Keratinocyte (primary cell): ENCODE measurements around the gene OVOL2. TPM values are rescaled to one million over a fixed set of nuclear protein-coding genes. Genes with fewer than 3 reads are reported as not detected.

ENCODE experiments used
- DNase-seq: peaks from one replicate; pipeline ENCODE4 v3.0.0-alpha.2; 2011; ENCODE audit warnings: low read depth, missing footprints, low spot score
- FAIRE-seq: peaks from 2 replicates; lab custom pipeline; 2011; peaks lifted over from hg19 to GRCh38; lab: Jason Lieb, UNC
- H2AFZ ChIP-seq: 2 replicates; pipeline ENCODE4 v1.6.0; 2012; ENCODE audit warnings: low read length, control low read depth, inconsistent platforms; ENCODE audit not compliant: control insufficient read depth
- H3K27ac ChIP-seq: 2 replicates; pipeline ENCODE4 v1.5.1; 2011; ENCODE audit warnings: low read length; ENCODE audit not compliant: control insufficient read depth, insufficient read depth
- H3K27me3 ChIP-seq: 3 replicates; pipeline ENCODE4 v1.6.0; 2011; ENCODE audit warnings: low read length; ENCODE audit not compliant: control insufficient read depth, insufficient read depth; ENCODE audit errors: extremely low read depth
- H3K36me3 ChIP-seq, 2 experiments: 2 replicates in 1 of 2; 3 replicates in 1 of 2; pipeline ENCODE4 v1.5.1; 2011; ENCODE audit warnings: low read length in 2 of 2, mild to moderate bottlenecking in 1 of 2; ENCODE audit not compliant: control insufficient read depth in 2 of 2, insufficient read depth in 2 of 2; ENCODE audit errors: extremely low read depth in 1 of 2
- H3K4me1 ChIP-seq: 3 replicates; pipeline ENCODE4 v1.5.1; 2011; ENCODE audit warnings: low read length; ENCODE audit not compliant: control insufficient read depth, insufficient read depth; ENCODE audit errors: extremely low read depth
- H3K4me2 ChIP-seq: 3 replicates; pipeline ENCODE4 v1.6.0; 2011; ENCODE audit warnings: low read depth, low read length; ENCODE audit not compliant: control insufficient read depth, insufficient read depth; ENCODE audit errors: extremely low read depth
- H3K4me3 ChIP-seq, 3 experiments: fragments of 200-600 bp in 1 of 3; sonication (generic) in 1 of 3; 2 replicates in 2 of 3; 3 replicates in 1 of 3; pipeline ENCODE4 v1.5.1; 2011 to 2016; ENCODE audit warnings: low read length in 3 of 3, mild to moderate bottlenecking in 3 of 3, control low read depth in 2 of 3, inconsistent platforms in 1 of 3, low read depth in 1 of 3, mixed read lengths in 1 of 3, mixed run types in 1 of 3, moderate library complexity in 1 of 3; ENCODE audit not compliant: control insufficient read depth in 2 of 3, insufficient read depth in 2 of 3; ENCODE audit errors: extremely low read depth in 1 of 3
- H3K79me2 ChIP-seq: 2 replicates; pipeline ENCODE4 v1.6.0; 2012; ENCODE audit warnings: low read length; ENCODE audit not compliant: control insufficient read depth, insufficient read depth
- H3K9ac ChIP-seq: 3 replicates; pipeline ENCODE4 v1.6.0; 2011; ENCODE audit warnings: low read length; ENCODE audit not compliant: control insufficient read depth, insufficient read depth; ENCODE audit errors: extremely low read depth
- H3K9me1 ChIP-seq: 3 replicates; pipeline ENCODE4 v1.6.0; 2011; ENCODE audit warnings: low read length; ENCODE audit not compliant: control insufficient read depth, insufficient read depth; ENCODE audit errors: extremely low read depth
- H3K9me3 ChIP-seq: 2 replicates; pipeline ENCODE4 v1.5.1; 2012; ENCODE audit warnings: low read depth, low read length; ENCODE audit not compliant: control insufficient read depth
- H4K20me1 ChIP-seq: 3 replicates; pipeline ENCODE4 v1.6.0; 2011; ENCODE audit warnings: low read length; ENCODE audit not compliant: control insufficient read depth, insufficient read depth; ENCODE audit errors: extremely low read depth
- EZH2 ChIP-seq: IDR thresholded peaks from one replicate; pipeline ENCODE4 v1.6.1; 2012; ENCODE audit warnings: inconsistent platforms, mild to moderate bottlenecking, low read length, moderate library complexity
- dilution Hi-C: fragments of 300-500 bp; cut with MboI; formaldehyde crosslinking; loops from one replicate; pipeline ENCODE4 v1.7.0; 2020; ENCODE audit warnings: low sequenced_read_pairs; ENCODE audit not compliant: extremely low pct_ligation_motif_present
- polyA plus RNA-seq, 5 experiments: library from polyadenylated mRNA; depleted of rRNA in 3 of 5; stranded (reverse) in 3 of 5; stranded (forward) in 1 of 5; unstranded in 1 of 5; fragments of >200 nt; gene quantifications; 1 replicate in 1 of 5; 2 replicates in 3 of 5; 3 replicates in 1 of 5; pipeline versions ENCODE4 v1.2.1 to v1.2.3, GENCODE V29; 2011 to 2012; ENCODE audit warnings: missing spikeins in 2 of 5, low read depth in 1 of 5, low replicate concordance in 1 of 5
- TF ChIP-seq, protein P1 (sequence below), 3 experiments: IDR thresholded peaks in 1 of 3; conservative IDR thresholded peaks in 1 of 3; optimal IDR thresholded peaks in 1 of 3; 2 replicates in 2 of 3; 3 replicates in 1 of 3; pipeline versions ENCODE3 to v1.5.1; 2011; ENCODE audit warnings: low read length in 3 of 3, mild to moderate bottlenecking in 3 of 3, moderate library complexity in 2 of 3, control low read depth in 1 of 3, inconsistent platforms in 1 of 3; ENCODE audit not compliant: insufficient read depth in 2 of 3; ENCODE audit errors: extremely low read depth in 1 of 3

OVOL2 gene
- polyA plus RNA-seq, 1 donor (not counting 4 experiments of a cell fraction or from before 2014, with no cell fraction given), result 4.3 TPM

GRCh38 chr20:18011951-18012645 lies 45.6 kb downstream of the OVOL2 start:
- FAIRE-seq (no peak), DNase-seq (no peak)
- dilution Hi-C loops, result no loop called here
- TF ChIP-seq, protein P1, sequence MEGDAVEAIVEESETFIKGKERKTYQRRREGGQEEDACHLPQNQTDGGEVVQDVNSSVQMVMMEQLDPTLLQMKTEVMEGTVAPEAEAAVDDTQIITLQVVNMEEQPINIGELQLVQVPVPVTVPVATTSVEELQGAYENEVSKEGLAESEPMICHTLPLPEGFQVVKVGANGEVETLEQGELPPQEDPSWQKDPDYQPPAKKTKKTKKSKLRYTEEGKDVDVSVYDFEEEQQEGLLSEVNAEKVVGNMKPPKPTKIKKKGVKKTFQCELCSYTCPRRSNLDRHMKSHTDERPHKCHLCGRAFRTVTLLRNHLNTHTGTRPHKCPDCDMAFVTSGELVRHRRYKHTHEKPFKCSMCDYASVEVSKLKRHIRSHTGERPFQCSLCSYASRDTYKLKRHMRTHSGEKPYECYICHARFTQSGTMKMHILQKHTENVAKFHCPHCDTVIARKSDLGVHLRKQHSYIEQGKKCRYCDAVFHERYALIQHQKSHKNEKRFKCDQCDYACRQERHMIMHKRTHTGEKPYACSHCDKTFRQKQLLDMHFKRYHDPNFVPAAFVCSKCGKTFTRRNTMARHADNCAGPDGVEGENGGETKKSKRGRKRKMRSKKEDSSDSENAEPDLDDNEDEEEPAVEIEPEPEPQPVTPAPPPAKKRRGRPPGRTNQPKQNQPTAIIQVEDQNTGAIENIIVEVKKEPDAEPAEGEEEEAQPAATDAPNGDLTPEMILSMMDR (optimal IDR thresholded peaks at IDR 0.05 in 1 of 3, IDR thresholded peaks at IDR 0.05 in 1 of 3, conservative IDR thresholded peaks at IDR 0.05 in 1 of 3; ENCODE audit: extremely low read depth in 1 of 3, insufficient read depth in 2 of 3, low read length in 3 of 3), result no peak
- no peak for TF ChIP-seq EZH2
- Histone ChIP-seq H3K4me3 (no peak overlapping the region), H3K4me2 (no peak overlapping the region), H3K27me3 (no peaks in the 10 kb centered on the region), H3K79me2 (no peaks in the 10 kb centered on the region), H3K4me1 (no peaks in the 10 kb centered on the region), H2AFZ (no peak overlapping the region), H3K9me3 (no peaks in the 10 kb centered on the region), H3K9ac (no peak overlapping the region), H4K20me1 (no peaks in the 10 kb centered on the region), H3K9me1 (no peaks in the 10 kb centered on the region), H3K36me3 (no peaks in the 10 kb centered on the region), H3K27ac (no peak overlapping the region)

GRCh38 chr20:18011482-18011881 lies 46.2 kb downstream of the OVOL2 start:
- no peaks in the 10 kb centered on the region for H3K4me1 ChIP-seq
- TF ChIP-seq, protein P1 (optimal IDR thresholded peaks at IDR 0.05 in 1 of 3, IDR thresholded peaks at IDR 0.05 in 1 of 3, conservative IDR thresholded peaks at IDR 0.05 in 1 of 3; ENCODE audit: extremely low read depth in 1 of 3, insufficient read depth in 2 of 3, low read length in 3 of 3), result no peak
- TF ChIP-seq EZH2, result no peak
- H3K4me3 ChIP-seq, result no peak overlapping the region
- H2AFZ ChIP-seq, result no peak overlapping the region
- H3K9ac ChIP-seq, result no peak overlapping the region
- H3K36me3 ChIP-seq, result no peaks in the 10 kb centered on the region
- H3K4me2 ChIP-seq, result no peak overlapping the region
- FAIRE-seq, result no peak
- DNase-seq, result no peak
- no peaks in the 10 kb centered on the region for H3K79me2 ChIP-seq
- dilution Hi-C loops, result no loop called here
- H3K9me1 ChIP-seq, result no peaks in the 10 kb centered on the region
- H4K20me1 ChIP-seq, result no peaks in the 10 kb centered on the region
- H3K27me3 ChIP-seq, result no peaks in the 10 kb centered on the region
- no peaks in the 10 kb centered on the region for H3K9me3 ChIP-seq
- H3K27ac ChIP-seq, result no peak overlapping the region
